HepG2 (cell line): Measurements from ENCODE around the gene GRIN3B. TPM values are rescaled to one million over a fixed set of nuclear protein-coding genes. Genes with fewer than 3 reads are reported as not detected.
A peak's percentile ranks its signal among the peaks of the same experiment; 100 is the strongest.

Experiments used
- ATAC-seq: fragments of 200-7000 bp; cut with Tn5 transposase; 3 replicates; pipeline ENCODE4 v1.9.1; 2020; ENCODE audit warnings: mild to moderate bottlenecking, moderate library complexity
- BruUV-seq: library from RNA; stranded (reverse); fragments of 400-500 nt; replicated peaks from 2 replicates; lab custom pipeline; 2021; lab: Mats Ljungman, UMichigan
- CTCF ChIA-PET: fragments of 300-600 bp; formaldehyde crosslinking; extraction: SDS; loops from one replicate; lab custom pipeline; 2021; ENCODE audit warnings: low total read pairs, inconsistent platforms, low intra/inter-chr PET ratio; lab: Yijun Ruan, JAX
- POLR2A ChIA-PET: fragments of 350-600 bp; sonication (Branson Sonifier 250); formaldehyde crosslinking; loops from one replicate; lab custom pipeline; 2020; ENCODE audit warnings: antibody characterized with exemption, inconsistent platforms; lab: Yijun Ruan, JAX
- DNase-seq: peaks from one replicate; pipeline ENCODE4 v3.0.0-alpha.2; 2015; ENCODE audit warnings: low spot score
- FAIRE-seq: peaks from 3 replicates; lab custom pipeline; 2011; peaks lifted over from hg19 to GRCh38; lab: Jason Lieb, UNC
- H2AFZ ChIP-seq: one replicate; pipeline ENCODE4 v1.6.1; 2011; ENCODE audit warnings: low read length, inconsistent platforms
- H3K27ac ChIP-seq: fragments of 300-600 bp; 3 replicates; pipeline ENCODE4 v1.8.0; 2011; ENCODE audit warnings: mixed run types, mild to moderate bottlenecking, mixed read lengths, low read length, inconsistent platforms; ENCODE audit not compliant: insufficient read depth; ENCODE audit errors: extremely low read length
- H3K27me3 ChIP-seq, 2 experiments: fragments of 200-600 bp in 1 of 2; 2 replicates in 1 of 2; 3 replicates in 1 of 2; pipeline versions ENCODE4 v1.6.0 to v1.8.0; 2011; ENCODE audit warnings: low read length in 2 of 2, mild to moderate bottlenecking in 2 of 2, moderate library complexity in 2 of 2, inconsistent platforms in 1 of 2; ENCODE audit not compliant: insufficient read depth in 2 of 2, control insufficient read depth in 1 of 2
- H3K36me3 ChIP-seq, 2 experiments: fragments of 200-600 bp in 1 of 2; replicated peaks in 1 of 2; 2 replicates in 1 of 2; 3 replicates in 1 of 2; pipeline versions ENCODE4 v1.5.1 to v1.8.0; 2011; ENCODE audit warnings: low read length in 2 of 2, inconsistent platforms in 1 of 2; ENCODE audit not compliant: insufficient read depth in 2 of 2, control insufficient read depth in 1 of 2
- H3K4me1 ChIP-seq: 2 replicates; pipeline ENCODE4 v1.5.1; 2012; ENCODE audit warnings: low read length, inconsistent platforms; ENCODE audit not compliant: insufficient read depth
- H3K4me2 ChIP-seq: 2 replicates; pipeline ENCODE4 v1.6.0; 2011; ENCODE audit warnings: low read depth, low read length, inconsistent platforms
- H3K4me3 ChIP-seq, 3 experiments: fragments of 200-600 bp in 1 of 3; sonication (generic), shearing (Covaris generic) in 1 of 3; replicated peaks in 1 of 3; 2 replicates each; pipeline ENCODE4 v1.5.1; 2011 to 2016; ENCODE audit warnings: low read length in 3 of 3, inconsistent platforms in 2 of 3, low read depth in 2 of 3, mild to moderate bottlenecking in 2 of 3, control low read depth in 1 of 3, mixed read lengths in 1 of 3; ENCODE audit not compliant: insufficient read depth in 1 of 3
- H3K79me2 ChIP-seq: one replicate; pipeline ENCODE4 v1.6.1; 2011; ENCODE audit warnings: low read length, inconsistent platforms; ENCODE audit not compliant: insufficient read depth
- H3K9ac ChIP-seq: 2 replicates; pipeline ENCODE4 v1.6.0; 2011; ENCODE audit warnings: mild to moderate bottlenecking, low read depth, low read length, inconsistent platforms; ENCODE audit not compliant: insufficient read depth
- H3K9me3 ChIP-seq: 2 replicates; pipeline ENCODE4 v1.5.1; 2012; ENCODE audit warnings: mild to moderate bottlenecking, low read length
- H4K20me1 ChIP-seq: 2 replicates; pipeline ENCODE4 v1.6.0; 2011; ENCODE audit warnings: inconsistent platforms, mild to moderate bottlenecking, low read length, moderate library complexity; ENCODE audit not compliant: insufficient read depth
- ATF6 ChIP-seq: sonication (generic); formaldehyde crosslinking; conservative IDR thresholded peaks from 2 replicates; pipeline ENCODE4 v1.4.0; 2020; ENCODE audit warnings: missing genetic modification reagents
- CBX1 ChIP-seq: IDR thresholded peaks from one replicate; pipeline ENCODE4 v1.6.1; 2016; ENCODE audit warnings: antibody characterized with exemption, low read depth
- LCORL ChIP-seq, 2 experiments: fragments of 450-650 bp in 1 of 2; sonication (generic) in 1 of 2; formaldehyde crosslinking in 1 of 2; IDR thresholded peaks; 2 replicates each; pipeline versions ENCODE4 v1.5.0 to v1.6.1; 2017 to 2020; ENCODE audit warnings: antibody characterized with exemption in 1 of 2, missing genetic modification reagents in 1 of 2
- MEIS1 ChIP-seq: sonication (generic); formaldehyde crosslinking; IDR thresholded peaks from 2 replicates; pipeline ENCODE4 v1.9.0; 2021; ENCODE audit warnings: mild to moderate bottlenecking, missing genetic modification reagents, moderate library complexity, borderline replicate concordance
- REXO4 ChIP-seq: sonication (generic); formaldehyde crosslinking; IDR thresholded peaks from 2 replicates; pipeline ENCODE4 v1.8.0; 2022; ENCODE audit warnings: missing genetic modification reagents, mild to moderate bottlenecking, borderline replicate concordance
- SAP130 ChIP-seq: IDR thresholded peaks from 2 replicates; pipeline ENCODE4 v1.6.1; 2016; ENCODE audit warnings: low read depth
- SKIL ChIP-seq: sonication (generic); formaldehyde crosslinking; IDR thresholded peaks from 2 replicates; pipeline ENCODE4 v1.8.0; 2022; ENCODE audit warnings: missing genetic modification reagents, mild to moderate bottlenecking, moderate library complexity, borderline replicate concordance
- ZC3H4 ChIP-seq: sonication (generic); formaldehyde crosslinking; IDR thresholded peaks from 2 replicates; pipeline ENCODE4 v1.4.0; 2020; ENCODE audit warnings: missing genetic modification reagents, borderline replicate concordance
- ZKSCAN8 ChIP-seq: IDR thresholded peaks from 2 replicates; pipeline ENCODE4 v1.6.1; 2016; ENCODE audit warnings: borderline replicate concordance, missing genetic modification reagents, missing compliant biosample characterization
- ZNF180 ChIP-seq: sonication (generic); formaldehyde crosslinking; IDR thresholded peaks from 2 replicates; pipeline ENCODE4 v1.4.0; 2020; ENCODE audit warnings: low read depth, missing genetic modification reagents, borderline replicate concordance
- ZNF331 ChIP-seq: sonication (generic); formaldehyde crosslinking; IDR thresholded peaks from 2 replicates; pipeline ENCODE4 v1.4.0; 2020; ENCODE audit warnings: missing genetic modification reagents
- ZNF687 ChIP-seq: sonication (generic); formaldehyde crosslinking; IDR thresholded peaks from 2 replicates; pipeline ENCODE4 v1.5.1; 2020; ENCODE audit warnings: mild to moderate bottlenecking, missing genetic modification reagents, moderate library complexity
- WGBS: methylation state at CpG from one replicate; pipeline ENCODE4 v1.1.6; 2017; ENCODE audit warnings: low lambda C conversion rate; 5-methylcytosine and 5-hydroxymethylcytosine counted together
- in situ Hi-C: cut with HindIII; loops from 2 replicates; pipeline ENCODE4 v1.10.0; 2017; ENCODE audit warnings: low pct_unique_long_range_greater_than_20kb; ENCODE audit not compliant: extremely low pct_ligation_motif_present
- intact Hi-C: fragments of 100-400 bp; cut with micrococcal nuclease; formaldehyde crosslinking; loops from one replicate; pipeline ENCODE4 v1.10.0; 2022; ENCODE audit not compliant: unreplicated experiment
- polyA plus RNA-seq, 8 experiments: library from polyadenylated mRNA; depleted of rRNA in 3 of 8; stranded (reverse) in 7 of 8; unstranded in 1 of 8; fragments of >200 nt; fragmentation: Illumina TruSeq in 4 of 8; extraction: Trizol in 4 of 8; gene quantifications; 2 replicates each; pipeline versions ENCODE4 v1.2.1 to v1.2.3, GENCODE V29; 2011 to 2016; ENCODE audit warnings: low read depth in 4 of 8, missing spikeins in 1 of 8, mixed read lengths in 1 of 8; ENCODE audit not compliant: insufficient read depth in 1 of 8
- total RNA-seq, 5 experiments: library from RNA; depleted of rRNA; stranded (reverse); fragments of >200 nt; fragmentation: Illumina TruSeq; extraction: Trizol; gene quantifications; 2 replicates each; pipeline ENCODE4 v1.2.3, GENCODE V29; 2016; ENCODE audit warnings: low read depth in 1 of 5
- TF ChIP-seq, protein P1 (sequence below): sonication (generic); formaldehyde crosslinking; IDR thresholded peaks from 2 replicates; pipeline ENCODE4 v1.5.0; 2020; ENCODE audit warnings: missing genetic modification reagents

The GRIN3B gene
- total and polyA plus RNA-seq, 2 of the 13 experiments (the other 11 are each of a cell fraction or from before 2014, with no cell fraction given): 0.07 to 0.20 TPM

- peak; percentile 42; the same call in 1 of the 2 replicates for TF ChIP-seq ZNF687 (CRISPR knock-in tag)
Observed at GRCh38 chr19:960020-960419, 40.2 kb upstream of the GRIN3B start (continued).

DNA sequence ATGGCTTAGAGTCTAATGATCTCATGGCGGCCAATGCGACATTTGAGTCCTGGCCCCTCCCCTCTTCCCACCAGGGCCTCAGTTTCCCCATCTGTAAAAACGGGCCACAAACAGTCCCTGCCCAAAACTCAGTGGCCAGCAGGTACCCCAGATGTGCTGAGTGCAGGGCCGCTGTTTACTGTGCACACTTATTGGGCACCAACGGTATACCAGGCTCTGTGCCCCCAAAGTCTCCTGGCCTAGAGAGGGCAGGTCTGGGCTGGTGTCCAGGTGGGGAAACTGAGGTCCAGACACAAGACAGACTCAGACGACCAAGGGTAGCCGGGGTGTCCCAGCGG, 39.6 kb upstream of the GRIN3B start:
- Histone ChIP-seq H3K9me3 (no peaks in the 10 kb centered on the region), H3K4me2 (peak overlapping the region; percentile 68), H3K36me3 (peaks cover 23 to 52% of the 10 kb centered on the region in 2 experiments; a peak in 4 of 5 replicates), H3K4me1 (peaks cover 72% of the 10 kb centered on the region), H2AFZ (no peak overlapping the region), H3K4me3 (peak overlapping the region in 2 of 3 experiments; percentile 34 to 52; a peak in 3 of 6 replicates), H3K9ac (peak overlapping the region; percentile 55), H3K27ac (peak overlapping the region; percentile 74), H4K20me1 (no peaks in the 10 kb centered on the region), H3K79me2 (peaks cover 55% of the 10 kb centered on the region), H3K27me3 (no peaks in the 10 kb centered on the region)
- in situ Hi-C loops (loop anchor here (5.0 kb wide), 1 partner anchor 33 kb away; the partner anchor contains the start of gene ARID3A), intact Hi-C loops (no loop called here)
- WGBS: 66% methylated on average over 7 of the region's 8 CpGs
- no peak for DNase-seq
- ChIA-PET POLR2A (interaction anchor here (0.6 to 4.6 kb wide), 8 partner anchors 8 to 37 kb away, joined by 3 to 49 read pairs (median 8); partner anchors contain the start of gene WDR18), CTCF (no interaction called here)
- FAIRE-seq: no peak
- ATAC-seq: peak; percentile 1; the same call in 1 of the 3 replicates
- TSS peak; percentile 87 for BruUV-seq
- TF ChIP-seq MEIS1 (CRISPR knock-in tag) (no peak; the same call in 1 of the 2 replicates), CBX1 (peak; percentile 16), REXO4 (CRISPR knock-in tag) (no peak), SAP130 (CRISPR knock-in tag) (no peak), LCORL (IDR thresholded peaks at IDR 0.05) (no peak), LCORL (CRISPR knock-in tag; IDR thresholded peaks at IDR 0.05) (no peak), ATF6 (CRISPR knock-in tag) (no peak), ZKSCAN8 (CRISPR knock-in tag) (peak; percentile 95), ZNF331 (CRISPR knock-in tag) (no peak), ZC3H4 (CRISPR knock-in tag) (no peak), ZNF180 (CRISPR knock-in tag) (no peak), SKIL (CRISPR knock-in tag) (no peak)
- TF ChIP-seq, protein P1, sequence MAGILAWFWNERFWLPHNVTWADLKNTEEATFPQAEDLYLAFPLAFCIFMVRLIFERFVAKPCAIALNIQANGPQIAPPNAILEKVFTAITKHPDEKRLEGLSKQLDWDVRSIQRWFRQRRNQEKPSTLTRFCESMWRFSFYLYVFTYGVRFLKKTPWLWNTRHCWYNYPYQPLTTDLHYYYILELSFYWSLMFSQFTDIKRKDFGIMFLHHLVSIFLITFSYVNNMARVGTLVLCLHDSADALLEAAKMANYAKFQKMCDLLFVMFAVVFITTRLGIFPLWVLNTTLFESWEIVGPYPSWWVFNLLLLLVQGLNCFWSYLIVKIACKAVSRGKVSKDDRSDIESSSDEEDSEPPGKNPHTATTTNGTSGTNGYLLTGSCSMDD (CRISPR knock-in tag): no peak
